Measurements from ENCODE around the gene DNAL1.

DNAL1 gene

GRCh38 chr14:73723406-73723796, 78.6 kb downstream of the DNAL1 start:
- DNase-seq (ENCODE audit: low read depth in 1 of 2, low spot score in 1 of 2) = no peak

GRCh38 chr14:73723797-73724661, 79.2 kb downstream of the DNAL1 start:
- DNase-seq (ENCODE audit: low read depth in 1 of 2, low spot score in 1 of 2) = no peak

GRCh38 chr14:73724696-73725095, 79.9 kb downstream of the DNAL1 start:
- no peak for DNase-seq (ENCODE audit: low read depth in 1 of 2, low spot score in 1 of 2)

- peak in 1 of 2 donors; percentile 20 for DNase-seq (ENCODE audit: low read depth in 1 of 2, low spot score in 1 of 2)
Observed at GRCh38 chr14:73725116-73726024, 80.6 kb downstream of the DNAL1 start.

- no peak for DNase-seq (ENCODE audit: low read depth in 1 of 2, low spot score in 1 of 2)
Observed at GRCh38 chr14:73726025-73726961, 81.5 kb downstream of the DNAL1 start.

GRCh38 chr14:73727166-73727565, 82.4 kb downstream of the DNAL1 start:
- no peak for DNase-seq (ENCODE audit: low read depth in 1 of 2, low spot score in 1 of 2)

- peak; percentile 74 for DNase-seq (ENCODE audit: low read depth in 1 of 2, low spot score in 1 of 2)
Observed at GRCh38 chr14:73728717-73729330, 84.0 kb downstream of the DNAL1 start.

- no peak for DNase-seq (ENCODE audit: low read depth in 1 of 2, low spot score in 1 of 2)
Observed at GRCh38 chr14:73729556-73730265, 84.9 kb downstream of the DNAL1 start.

- DNase-seq (ENCODE audit: low read depth in 1 of 2, low spot score in 1 of 2) = no peak
Observed at GRCh38 chr14:73731111-73731510, 86.3 kb downstream of the DNAL1 start.

GRCh38 chr14:73732006-73732405, 87.2 kb downstream of the DNAL1 start:
- no peak for DNase-seq (ENCODE audit: low read depth in 1 of 2, low spot score in 1 of 2)

- DNase-seq (ENCODE audit: low read depth in 1 of 2, low spot score in 1 of 2) = no peak
Observed at GRCh38 chr14:73736842-73737241, 92.1 kb downstream of the DNAL1 start.

- no peak for DNase-seq (ENCODE audit: low read depth in 1 of 2, low spot score in 1 of 2)
Observed at GRCh38 chr14:73738518-73739173, 93.9 kb downstream of the DNAL1 start.

- no peak for DNase-seq (ENCODE audit: low read depth in 1 of 2, low spot score in 1 of 2)
Observed at GRCh38 chr14:73739174-73739898, 94.5 kb downstream of the DNAL1 start.

- no peak for DNase-seq (ENCODE audit: low read depth in 1 of 2, low spot score in 1 of 2)
Observed at GRCh38 chr14:73739899-73740617, 95.3 kb downstream of the DNAL1 start.

- DNase-seq (ENCODE audit: low read depth in 1 of 2, low spot score in 1 of 2) = no peak
Observed at GRCh38 chr14:73740618-73741326, 96.0 kb downstream of the DNAL1 start.

- DNase-seq (ENCODE audit: low read depth in 1 of 2, low spot score in 1 of 2) = peak; percentile 42 to 54
Observed at GRCh38 chr14:73741386-73741875, 96.6 kb downstream of the DNAL1 start.

- DNase-seq (ENCODE audit: low read depth in 1 of 2, low spot score in 1 of 2) = no peak
Observed at GRCh38 chr14:73741876-73742519, 97.2 kb downstream of the DNAL1 start.
